ENCODE results near the gene ARID5A.
A peak's percentile ranks its signal among the peaks of the same experiment; 100 is the strongest.

ARID5A gene

DNA sequence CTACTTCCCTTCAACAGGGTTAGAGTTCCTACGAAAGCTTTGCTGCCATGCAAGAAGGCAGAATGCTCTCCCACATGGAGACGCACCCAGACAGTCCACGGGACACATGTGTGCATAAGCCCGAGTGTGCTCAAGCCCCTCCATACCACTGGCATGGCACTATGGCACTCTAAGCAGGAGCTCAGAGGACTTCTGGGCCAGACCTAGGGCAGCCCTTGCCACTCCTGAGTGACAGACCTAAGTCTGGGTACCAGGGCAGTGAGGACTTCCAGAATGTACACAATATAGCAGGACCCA is 11.4 kb upstream of the ARID5A start:
- no peak for DNase-seq (ENCODE audit: extremely low read depth, low read depth)
- TF ChIP-seq, protein P1, sequence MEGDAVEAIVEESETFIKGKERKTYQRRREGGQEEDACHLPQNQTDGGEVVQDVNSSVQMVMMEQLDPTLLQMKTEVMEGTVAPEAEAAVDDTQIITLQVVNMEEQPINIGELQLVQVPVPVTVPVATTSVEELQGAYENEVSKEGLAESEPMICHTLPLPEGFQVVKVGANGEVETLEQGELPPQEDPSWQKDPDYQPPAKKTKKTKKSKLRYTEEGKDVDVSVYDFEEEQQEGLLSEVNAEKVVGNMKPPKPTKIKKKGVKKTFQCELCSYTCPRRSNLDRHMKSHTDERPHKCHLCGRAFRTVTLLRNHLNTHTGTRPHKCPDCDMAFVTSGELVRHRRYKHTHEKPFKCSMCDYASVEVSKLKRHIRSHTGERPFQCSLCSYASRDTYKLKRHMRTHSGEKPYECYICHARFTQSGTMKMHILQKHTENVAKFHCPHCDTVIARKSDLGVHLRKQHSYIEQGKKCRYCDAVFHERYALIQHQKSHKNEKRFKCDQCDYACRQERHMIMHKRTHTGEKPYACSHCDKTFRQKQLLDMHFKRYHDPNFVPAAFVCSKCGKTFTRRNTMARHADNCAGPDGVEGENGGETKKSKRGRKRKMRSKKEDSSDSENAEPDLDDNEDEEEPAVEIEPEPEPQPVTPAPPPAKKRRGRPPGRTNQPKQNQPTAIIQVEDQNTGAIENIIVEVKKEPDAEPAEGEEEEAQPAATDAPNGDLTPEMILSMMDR (IDR thresholded peaks at IDR 0.05; ENCODE audit: low read depth, low read length) = no peak

DNA sequence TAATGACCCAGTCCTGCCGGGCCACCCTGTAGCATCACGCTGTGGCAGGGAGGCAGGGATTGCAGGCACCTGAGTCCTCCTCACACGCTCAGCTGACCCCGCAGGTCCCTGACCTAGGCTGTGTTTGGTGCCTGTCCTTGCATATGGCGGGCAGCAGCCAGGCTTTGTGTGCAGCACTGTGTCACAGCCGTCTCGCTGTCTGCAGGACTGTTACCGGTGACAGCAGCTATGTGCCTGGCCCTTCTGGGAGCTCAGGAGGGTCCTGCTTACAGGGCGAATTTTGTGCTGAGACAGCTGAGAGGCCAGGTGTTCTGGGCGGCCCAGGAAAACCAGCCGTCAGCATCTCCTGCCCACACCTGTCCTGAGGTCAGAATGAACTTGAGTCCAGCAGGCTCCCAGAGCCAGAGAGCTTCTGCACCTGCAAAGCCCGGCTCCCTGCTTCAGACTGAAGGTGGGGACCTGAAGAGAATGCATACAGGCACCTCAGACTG is 10.4 kb upstream of the ARID5A start:
- no peak for DNase-seq (ENCODE audit: extremely low read depth, low read depth)
- TF ChIP-seq, protein P1 (IDR thresholded peaks at IDR 0.05; ENCODE audit: low read depth, low read length) = no peak

- DNase-seq (ENCODE audit: extremely low read depth, low read depth) = no peak
- TF ChIP-seq, protein P1 (IDR thresholded peaks at IDR 0.05; ENCODE audit: low read depth, low read length) = no peak
Measured at GRCh38 chr2:96526615-96527285, 9.8 kb upstream of the ARID5A start.

DNA sequence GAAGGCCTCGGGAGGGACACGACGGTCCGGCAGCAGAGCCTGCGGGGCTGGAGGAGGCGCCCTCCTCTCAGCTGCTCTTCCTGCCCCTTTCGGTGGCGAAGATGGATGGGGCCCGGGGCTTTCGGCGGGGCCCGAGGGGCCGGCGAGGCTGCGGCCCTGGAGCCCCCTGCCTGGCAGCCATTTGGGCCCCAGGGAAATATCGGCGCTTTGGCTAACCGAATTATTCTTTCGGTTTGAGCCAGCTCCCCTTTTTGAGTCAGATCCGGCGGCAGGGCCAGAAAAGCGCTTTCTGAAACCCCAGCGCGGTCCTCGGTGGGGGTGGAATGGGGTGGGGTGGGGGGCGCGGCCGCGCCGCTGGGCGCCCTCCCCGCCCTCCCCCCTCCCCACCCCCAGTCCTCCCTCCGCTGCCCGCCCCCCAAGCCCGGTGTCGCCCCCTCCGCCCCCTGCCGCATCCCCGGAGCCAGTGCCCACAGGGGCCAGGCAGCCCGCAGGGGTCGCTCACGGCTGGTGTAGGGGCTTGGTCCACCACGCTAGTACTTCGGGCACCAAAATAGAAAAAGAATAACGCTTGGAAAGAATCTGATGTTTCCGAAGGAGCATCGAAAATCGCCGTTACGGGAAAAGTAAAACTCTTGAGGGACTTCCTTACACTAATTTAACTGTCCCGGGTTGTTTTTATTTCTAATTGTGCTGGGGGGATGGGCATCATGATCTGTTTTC is 9.1 kb upstream of the ARID5A start:
- no peak for DNase-seq (ENCODE audit: extremely low read depth, low read depth)
- TF ChIP-seq, protein P1 (IDR thresholded peaks at IDR 0.05; ENCODE audit: low read depth, low read length) = peak; percentile 44

- TF ChIP-seq, protein P1 (IDR thresholded peaks at IDR 0.05; ENCODE audit: low read depth, low read length) = no peak
- DNase-seq (ENCODE audit: extremely low read depth, low read depth) = no peak
Measured at GRCh38 chr2:96528006-96528699, 8.4 kb upstream of the ARID5A start.

DNA sequence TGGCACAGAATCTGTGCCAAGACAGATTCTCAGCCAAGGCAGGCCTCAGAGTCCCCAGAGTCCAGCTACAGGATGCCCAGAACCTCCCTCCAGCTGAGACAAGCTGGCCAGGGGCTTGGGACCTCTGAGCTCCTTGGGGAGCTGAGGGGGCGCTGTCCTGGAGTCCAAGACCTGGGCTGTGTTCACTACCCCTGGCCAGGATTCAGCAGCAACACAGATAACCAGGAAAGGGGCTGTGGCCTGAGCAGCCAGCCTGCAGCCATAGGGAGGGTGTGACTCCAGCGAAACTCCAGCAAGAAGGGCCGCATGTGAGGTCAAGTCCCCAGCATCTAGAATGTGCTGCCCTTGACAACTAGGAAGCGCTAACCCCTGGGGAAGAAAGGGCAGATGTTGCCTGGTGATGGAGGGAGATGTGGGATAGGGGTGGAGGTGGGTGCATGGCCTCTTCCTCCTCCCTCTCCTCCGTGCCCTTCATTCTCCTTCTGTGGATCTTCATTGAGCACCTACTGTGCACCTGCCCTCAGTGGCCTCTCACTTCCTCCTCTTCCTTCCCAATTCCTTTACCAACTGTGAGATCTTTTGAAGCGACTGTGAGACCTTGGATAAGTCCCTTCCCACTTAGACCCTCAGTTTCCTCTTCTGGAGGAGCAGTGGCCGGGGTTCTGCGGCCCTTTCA is 7.7 kb upstream of the ARID5A start:
- DNase-seq (ENCODE audit: extremely low read depth, low read depth) = no peak
- TF ChIP-seq, protein P1 (IDR thresholded peaks at IDR 0.05; ENCODE audit: low read depth, low read length) = no peak

Measured in AG09319 (cell line).